ENCODE measurements around the gene TUBA3E. TPM values are rescaled to one million over a fixed set of nuclear protein-coding genes. Genes with fewer than 3 reads are reported as not detected.
"Not testable (repeated sequence)": the region's sequence is repeated elsewhere in the genome, so short reads cannot be mapped to it uniquely, and the experiment has no call there.

Gene TUBA3E
- total and polyA plus RNA-seq, 9 of the 15 experiments (the other 6 are each of a cell fraction or from before 2014, with no cell fraction given), result 0.09 to 0.30 (median 0.13) TPM; not detected in 3

- H3K79me2 ChIP-seq (ENCODE audit: control insufficient read depth, insufficient read depth, low read length); H3K9me1 ChIP-seq (ENCODE audit: control insufficient read depth, insufficient read depth, low read length); H4K20me1 ChIP-seq (replicated peaks; ENCODE audit: control insufficient read depth, insufficient read depth, low read length); in situ Hi-C loops (cut with MboI); H3K9me3 ChIP-seq (replicated peaks; ENCODE audit: control insufficient read depth, insufficient read depth, low read depth, low read length); CTCF ChIA-PET (ENCODE audit: low intra/inter-chr PET ratio); H3K36me3 ChIP-seq (ENCODE audit: control insufficient read depth, insufficient read depth, low read length); BruUV-seq (replicated peaks); H3K4me2 ChIP-seq (ENCODE audit: insufficient read depth, low read length); H3K4me3 ChIP-seq; H3K9ac ChIP-seq (ENCODE audit: insufficient read depth in 1 of 2, low read depth in 2 of 2, low read length in 2 of 2); H3K27me3 ChIP-seq (ENCODE audit: control insufficient read depth in 2 of 2, insufficient read depth in 2 of 2, low read length in 2 of 2); H3K27ac ChIP-seq (ENCODE audit: extremely low read depth, low read depth, low read length); H3K4me1 ChIP-seq (replicated peaks in 1 of 2; ENCODE audit: control insufficient read depth in 2 of 2, insufficient read depth in 2 of 2, low read length in 2 of 2); intact Hi-C loops (cut with micrococcal nuclease); POLR2A ChIA-PET: not testable (repeated sequence)
- peak overlapping the region; percentile 51; the same call in 1 of the 2 replicates for H2AFZ ChIP-seq (ENCODE audit: low read depth, low read length)
- TF ChIP-seq MEIS2 (IDR thresholded peaks at IDR 0.05; ENCODE audit: partially characterized antibody), result peak; percentile 7
- TF ChIP-seq NR2C1 (IDR thresholded peaks at IDR 0.05), result 0 out of 2 replicates have a peak, but pooled peaks have one; percentile 20
- TF ChIP-seq NR2C1 (tag; IDR thresholded peaks at IDR 0.05), result peak; percentile 72
- peak; percentile 59 for TF ChIP-seq CBFA2T3 (IDR thresholded peaks at IDR 0.05)
- peak; percentile 44; the same call in 1 of the 2 replicates for TF ChIP-seq TCF3 (CRISPR knock-in tag; IDR thresholded peaks at IDR 0.05)
- peak; percentile 44; the same call in 1 of the 2 replicates for TF ChIP-seq CBFA2T2 (conservative IDR thresholded peaks at IDR 0.05)
- ATAC-seq (peak; percentile 69), FAIRE-seq (peak; percentile 88), DNase-seq (ENCODE audit: extremely low read depth in 1 of 4, low spot score in 3 of 4) (peak in 1 of 4 experiments; percentile 41)
- 10% methylated on average over 8 of the region's 9 CpGs for WGBS (ENCODE audit: insufficient coverage, low coverage, missing lambda C conversion rate)
Measured at GRCh38 chr2:130195089-130195635, 3.1 kb downstream of the TUBA3E start.

- H3K36me3 ChIP-seq (ENCODE audit: control insufficient read depth, insufficient read depth, low read length); H4K20me1 ChIP-seq (replicated peaks; ENCODE audit: control insufficient read depth, insufficient read depth, low read length); H3K4me2 ChIP-seq (ENCODE audit: insufficient read depth, low read length); H3K9me1 ChIP-seq (ENCODE audit: control insufficient read depth, insufficient read depth, low read length); BruUV-seq (replicated peaks); intact Hi-C loops (cut with micrococcal nuclease); CTCF ChIA-PET (ENCODE audit: low intra/inter-chr PET ratio); H3K9me3 ChIP-seq (replicated peaks; ENCODE audit: control insufficient read depth, insufficient read depth, low read depth, low read length); FAIRE-seq; H3K4me1 ChIP-seq (replicated peaks in 1 of 2; ENCODE audit: control insufficient read depth in 2 of 2, insufficient read depth in 2 of 2, low read length in 2 of 2); H2AFZ ChIP-seq (ENCODE audit: low read depth, low read length); ATAC-seq; H3K27ac ChIP-seq (ENCODE audit: extremely low read depth, low read depth, low read length); DNase-seq (ENCODE audit: extremely low read depth in 1 of 4, low spot score in 3 of 4); H3K4me3 ChIP-seq; H3K79me2 ChIP-seq (ENCODE audit: control insufficient read depth, insufficient read depth, low read length); H3K27me3 ChIP-seq (ENCODE audit: control insufficient read depth in 2 of 2, insufficient read depth in 2 of 2, low read length in 2 of 2); H3K9ac ChIP-seq (ENCODE audit: insufficient read depth in 1 of 2, low read depth in 2 of 2, low read length in 2 of 2); in situ Hi-C loops (cut with MboI): not testable (repeated sequence)
- POLR2A ChIA-PET, result interaction anchor here (0.8 kb wide), 1 partner anchor 11 kb away, joined by 3 read pairs; no protein-coding TSS in a partner anchor
- 75% methylated on average over 9 of the region's 22 CpGs for WGBS (ENCODE audit: insufficient coverage, low coverage, missing lambda C conversion rate)
Measured at GRCh38 chr2:130193824-130194223, 4.4 kb downstream of the TUBA3E start.

- in situ Hi-C loops (cut with MboI); H3K27ac ChIP-seq (ENCODE audit: extremely low read depth, low read depth, low read length); H2AFZ ChIP-seq (ENCODE audit: low read depth, low read length); H3K4me2 ChIP-seq (ENCODE audit: insufficient read depth, low read length); BruUV-seq (replicated peaks); H3K79me2 ChIP-seq (ENCODE audit: control insufficient read depth, insufficient read depth, low read length); H3K9me3 ChIP-seq (replicated peaks; ENCODE audit: control insufficient read depth, insufficient read depth, low read depth, low read length); DNase-seq (ENCODE audit: extremely low read depth in 1 of 4, low spot score in 3 of 4); ATAC-seq; H3K9ac ChIP-seq (ENCODE audit: insufficient read depth in 1 of 2, low read depth in 2 of 2, low read length in 2 of 2); H3K4me3 ChIP-seq; H4K20me1 ChIP-seq (replicated peaks; ENCODE audit: control insufficient read depth, insufficient read depth, low read length); FAIRE-seq; POLR2A ChIA-PET; intact Hi-C loops (cut with micrococcal nuclease); H3K36me3 ChIP-seq (ENCODE audit: control insufficient read depth, insufficient read depth, low read length); CTCF ChIA-PET (ENCODE audit: low intra/inter-chr PET ratio); H3K4me1 ChIP-seq (replicated peaks in 1 of 2; ENCODE audit: control insufficient read depth in 2 of 2, insufficient read depth in 2 of 2, low read length in 2 of 2); H3K9me1 ChIP-seq (ENCODE audit: control insufficient read depth, insufficient read depth, low read length); H3K27me3 ChIP-seq (ENCODE audit: control insufficient read depth in 2 of 2, insufficient read depth in 2 of 2, low read length in 2 of 2): not testable (repeated sequence)
- WGBS (ENCODE audit: insufficient coverage, low coverage, missing lambda C conversion rate), result 52% methylated on average over 2 of the region's 3 CpGs
Measured at GRCh38 chr2:130192451-130192850, 5.8 kb downstream of the TUBA3E start.

Data from K562 (cell line).